Measurements from ENCODE around the gene NBPF3. TPM values are rescaled to one million over a fixed set of nuclear protein-coding genes. Genes with fewer than 3 reads are reported as not detected.

NBPF3 gene
- total RNA-seq, 1 experiment from 2014 or later, result 17.3 TPM

DNA sequence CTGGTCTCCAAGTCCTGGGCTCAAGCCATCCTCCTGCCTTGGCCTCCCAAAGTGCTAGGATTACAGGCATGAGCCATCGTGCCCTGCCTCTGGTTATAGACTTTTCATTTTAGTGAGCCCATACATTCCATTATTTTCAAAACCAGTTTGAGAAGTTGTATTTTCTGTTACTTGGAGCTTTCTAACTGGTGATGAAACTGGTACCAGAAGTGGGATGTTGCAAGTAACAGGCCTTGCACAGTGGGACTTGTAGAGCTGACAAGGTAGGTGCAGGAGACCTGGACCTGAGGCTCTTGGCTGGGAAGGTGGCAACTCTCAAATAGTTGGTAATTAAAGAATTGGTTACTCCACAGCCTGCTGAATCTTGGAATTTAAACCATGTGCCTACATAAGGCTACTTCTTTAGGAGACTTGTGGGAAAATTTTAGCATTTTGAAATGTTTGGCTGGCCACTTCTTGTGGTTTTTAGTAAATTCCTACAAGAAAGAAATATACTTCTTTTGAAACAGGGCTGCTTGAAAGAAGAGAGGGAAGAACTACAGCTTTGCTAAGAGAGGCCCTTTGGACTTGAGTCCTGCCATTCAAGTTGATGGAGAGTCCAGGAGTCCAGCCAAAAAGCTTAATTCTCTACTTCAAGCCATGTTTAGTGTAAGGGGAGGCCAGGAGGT lies 59.5 kb downstream of the NBPF3 start:
- no peaks in the 10 kb centered on the region for H3K79me2 ChIP-seq (ENCODE audit: insufficient read depth, low read length)
- H3K4me3 ChIP-seq (replicated peaks in 1 of 2; ENCODE audit: low read depth in 1 of 2, low read length in 2 of 2), result no peak overlapping the region
- H2AFZ ChIP-seq (ENCODE audit: low read depth, low read length, poor library complexity, severe bottlenecking), result no peak overlapping the region
- peaks cover 0 to 3% of the 10 kb centered on the region in 2 experiments; a peak in 1 of 4 replicates for H3K4me1 ChIP-seq (ENCODE audit: control insufficient read depth in 1 of 2, insufficient read depth in 2 of 2, low read length in 2 of 2)
- peaks cover 0 to 6% of the 10 kb centered on the region in 2 experiments; a peak in 1 of 4 replicates for H3K9me3 ChIP-seq (ENCODE audit: control insufficient read depth in 1 of 2, insufficient read depth in 1 of 2, low read depth in 1 of 2, low read length in 2 of 2)
- DNase-seq (ENCODE audit: low read depth, low spot score) (no peak), ATAC-seq (no peak)
- H3K9ac ChIP-seq (ENCODE audit: low read length), result no peak overlapping the region
- no peaks in the 10 kb centered on the region for H3K27me3 ChIP-seq (ENCODE audit: insufficient read depth, low read length)
- CTCF ChIA-PET, result interaction anchor here (1.3 to 2.3 kb wide), 2 partner anchors 10 to 11 kb away, joined by 4 to 5 read pairs; partner anchors contain the start of gene ALPL
- H3K27ac ChIP-seq (ENCODE audit: low read depth, low read length), result no peak overlapping the region
- BruUV-seq (replicated peaks), result no TSS peak
- no peaks in the 10 kb centered on the region for H3K9me2 ChIP-seq (ENCODE audit: insufficient read depth)
- POLR2A ChIA-PET, result no interaction called here
- no peaks in the 10 kb centered on the region for H4K20me1 ChIP-seq (ENCODE audit: insufficient read depth)
- H3K36me3 ChIP-seq (ENCODE audit: control insufficient read depth in 1 of 2, insufficient read depth in 2 of 2, low read length in 2 of 2), result no peaks in the 10 kb centered on the region
- TF ChIP-seq, protein P1, sequence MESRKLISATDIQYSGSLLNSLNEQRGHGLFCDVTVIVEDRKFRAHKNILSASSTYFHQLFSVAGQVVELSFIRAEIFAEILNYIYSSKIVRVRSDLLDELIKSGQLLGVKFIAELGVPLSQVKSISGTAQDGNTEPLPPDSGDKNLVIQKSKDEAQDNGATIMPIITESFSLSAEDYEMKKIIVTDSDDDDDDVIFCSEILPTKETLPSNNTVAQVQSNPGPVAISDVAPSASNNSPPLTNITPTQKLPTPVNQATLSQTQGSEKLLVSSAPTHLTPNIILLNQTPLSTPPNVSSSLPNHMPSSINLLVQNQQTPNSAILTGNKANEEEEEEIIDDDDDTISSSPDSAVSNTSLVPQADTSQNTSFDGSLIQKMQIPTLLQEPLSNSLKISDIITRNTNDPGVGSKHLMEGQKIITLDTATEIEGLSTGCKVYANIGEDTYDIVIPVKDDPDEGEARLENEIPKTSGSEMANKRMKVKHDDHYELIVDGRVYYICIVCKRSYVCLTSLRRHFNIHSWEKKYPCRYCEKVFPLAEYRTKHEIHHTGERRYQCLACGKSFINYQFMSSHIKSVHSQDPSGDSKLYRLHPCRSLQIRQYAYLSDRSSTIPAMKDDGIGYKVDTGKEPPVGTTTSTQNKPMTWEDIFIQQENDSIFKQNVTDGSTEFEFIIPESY (IDR thresholded peaks at IDR 0.05; ENCODE audit: extremely low read depth, insufficient replicate concordance, low read length), result no peak
- TF ChIP-seq POLR2A (IDR thresholded peaks at IDR 0.05; ENCODE audit: borderline replicate concordance, extremely low read depth, insufficient read depth, insufficient read length), result no peak
- no peak for TF ChIP-seq CEBPB (IDR thresholded peaks at IDR 0.05; ENCODE audit: low read depth)
- TF ChIP-seq ZNF274 (IDR thresholded peaks at IDR 0.05; ENCODE audit: low read depth, low read length), result no peak
- TF ChIP-seq ELF1 (IDR thresholded peaks at IDR 0.05; ENCODE audit: borderline replicate concordance, low read depth), result no peak
- no peak for TF ChIP-seq YY1 (IDR thresholded peaks at IDR 0.05; ENCODE audit: extremely low read depth, insufficient replicate concordance, low read depth, low read length)
- TF ChIP-seq SP1 (IDR thresholded peaks at IDR 0.05; ENCODE audit: low read depth), result no peak
- no peak for TF ChIP-seq JUND (IDR thresholded peaks at IDR 0.05)
- TF ChIP-seq, protein P2, sequence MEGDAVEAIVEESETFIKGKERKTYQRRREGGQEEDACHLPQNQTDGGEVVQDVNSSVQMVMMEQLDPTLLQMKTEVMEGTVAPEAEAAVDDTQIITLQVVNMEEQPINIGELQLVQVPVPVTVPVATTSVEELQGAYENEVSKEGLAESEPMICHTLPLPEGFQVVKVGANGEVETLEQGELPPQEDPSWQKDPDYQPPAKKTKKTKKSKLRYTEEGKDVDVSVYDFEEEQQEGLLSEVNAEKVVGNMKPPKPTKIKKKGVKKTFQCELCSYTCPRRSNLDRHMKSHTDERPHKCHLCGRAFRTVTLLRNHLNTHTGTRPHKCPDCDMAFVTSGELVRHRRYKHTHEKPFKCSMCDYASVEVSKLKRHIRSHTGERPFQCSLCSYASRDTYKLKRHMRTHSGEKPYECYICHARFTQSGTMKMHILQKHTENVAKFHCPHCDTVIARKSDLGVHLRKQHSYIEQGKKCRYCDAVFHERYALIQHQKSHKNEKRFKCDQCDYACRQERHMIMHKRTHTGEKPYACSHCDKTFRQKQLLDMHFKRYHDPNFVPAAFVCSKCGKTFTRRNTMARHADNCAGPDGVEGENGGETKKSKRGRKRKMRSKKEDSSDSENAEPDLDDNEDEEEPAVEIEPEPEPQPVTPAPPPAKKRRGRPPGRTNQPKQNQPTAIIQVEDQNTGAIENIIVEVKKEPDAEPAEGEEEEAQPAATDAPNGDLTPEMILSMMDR (IDR thresholded peaks at IDR 0.05 in 2 of 3, conservative IDR thresholded peaks at IDR 0.05 in 1 of 3; ENCODE audit: borderline replicate concordance in 1 of 3, insufficient read depth in 1 of 3, low read depth in 2 of 3, low read length in 2 of 3), result no peak
- no peak for TF ChIP-seq FOSL1 (IDR thresholded peaks at IDR 0.05; ENCODE audit: low read depth)
- no peak overlapping the region for H3K4me2 ChIP-seq (ENCODE audit: low read length)
- intact Hi-C loops (cut with micrococcal nuclease), result loop anchor here (10.0 kb wide), 1 partner anchor 125 kb away; no protein-coding TSS in a partner anchor
- RAD21 ChIA-PET (ENCODE audit: low non-redundant PET in 1 of 2, low total read pairs in 2 of 2, uncharacterized antibody in 2 of 2, unreplicated experiment in 2 of 2), result interaction anchor here in 1 of 2 experiments (0.7 kb wide), 1 partner anchor 9 kb away, joined by 4 read pairs; no protein-coding TSS in a partner anchor
